Smooth muscle cell (in vitro differentiated cells): Measurements from ENCODE around the gene IL36A. TPM values are rescaled to one million over a fixed set of nuclear protein-coding genes. Genes with fewer than 3 reads are reported as not detected.

Experiments used
- DNase-seq: peaks from one replicate; lab custom pipeline; 2025; ENCODE audit not compliant: unreplicated experiment; lab: John Stamatoyannopoulos, UW
- H2AFZ ChIP-seq: fragments of 200-600 bp; sonication (generic); 2 replicates; pipeline ENCODE4 v1.6.0; 2016; ENCODE audit warnings: antibody characterized with exemption, low read depth, mild to moderate bottlenecking
- H3F3A ChIP-seq: fragments of 200-600 bp; sonication (generic); 2 replicates; pipeline ENCODE4 v1.6.0; 2017; ENCODE audit warnings: antibody characterized with exemption, low read depth
- H3K27ac ChIP-seq: fragments of 200-600 bp; sonication (generic); 2 replicates; pipeline ENCODE4 v1.5.1; 2016; ENCODE audit warnings: low read depth, mild to moderate bottlenecking
- H3K27me3 ChIP-seq: fragments of 200-600 bp; sonication (generic); 2 replicates; pipeline ENCODE4 v1.6.1; 2016; ENCODE audit warnings: low read depth, mild to moderate bottlenecking
- H3K36me3 ChIP-seq: fragments of 200-600 bp; sonication (generic); 2 replicates; pipeline ENCODE4 v1.5.1; 2016; ENCODE audit warnings: low read depth
- H3K4me1 ChIP-seq: fragments of 200-600 bp; sonication (generic); 2 replicates; pipeline ENCODE4 v1.5.1; 2016; ENCODE audit warnings: low read depth
- H3K4me2 ChIP-seq: fragments of 200-600 bp; sonication (generic); 2 replicates; pipeline ENCODE4 v1.6.0; 2016; ENCODE audit warnings: mild to moderate bottlenecking
- H3K4me3 ChIP-seq: fragments of 200-600 bp; sonication (generic); 2 replicates; pipeline ENCODE4 v1.5.1; 2016; ENCODE audit warnings: mild to moderate bottlenecking
- H3K79me2 ChIP-seq: fragments of 200-600 bp; sonication (generic); 2 replicates; pipeline ENCODE4 v1.6.0; 2016; ENCODE audit warnings: low read depth, mild to moderate bottlenecking
- H3K9ac ChIP-seq: fragments of 200-600 bp; sonication (generic); 2 replicates; pipeline ENCODE4 v1.6.0; 2016; ENCODE audit warnings: low read depth
- H3K9me3 ChIP-seq: fragments of 200-600 bp; sonication (generic); replicated peaks from 2 replicates; pipeline ENCODE4 v1.5.1; 2016; ENCODE audit warnings: low read depth
- H4K20me1 ChIP-seq: fragments of 200-600 bp; sonication (generic); 2 replicates; pipeline ENCODE4 v1.6.0; 2016; ENCODE audit warnings: low read depth
- WGBS: methylation state at CpG from one replicate; pipeline ENCODE4 v1.1.7; 2016; ENCODE audit warnings: low lambda C conversion rate; 5-methylcytosine and 5-hydroxymethylcytosine counted together
- polyA plus RNA-seq: library from polyadenylated mRNA; unstranded; fragments of >200 nt; fragmentation: Nextera tagmentation; extraction: Ambion mirVana; gene quantifications from 2 replicates; pipeline ENCODE4 v1.2.1, GENCODE V29; 2016
- total RNA-seq: library from RNA; depleted of rRNA; stranded (reverse); fragments of >200 nt; gene quantifications from 2 replicates; pipeline ENCODE4 v1.2.3, GENCODE V29; 2014
- TF ChIP-seq, protein P1 (sequence below): fragments of 200-600 bp; sonication (generic); IDR thresholded peaks from 2 replicates; pipeline ENCODE4 v1.5.1; 2017; ENCODE audit warnings: borderline replicate concordance, mild to moderate bottlenecking, antibody characterized with exemption; ENCODE audit not compliant: insufficient read depth, poor library complexity, severe bottlenecking

The IL36A gene
- total and polyA plus RNA-seq, 2 experiments from 2014 or later = not detected

GRCh38 chr2:113012436-113013335 is 7.4 kb downstream of the IL36A start:
- WGBS = 72% methylated on average over 8 of the region's 8 CpGs
- no peaks in the 10 kb centered on the region for H4K20me1 ChIP-seq
- peaks cover 6% of the 10 kb centered on the region for H3K27me3 ChIP-seq
- no peak for DNase-seq
- no peak overlapping the region for H3K9ac ChIP-seq
- no peaks in the 10 kb centered on the region for H3F3A ChIP-seq
- no peak overlapping the region for H2AFZ ChIP-seq
- H3K27ac ChIP-seq = no peak overlapping the region
- H3K36me3 ChIP-seq = no peaks in the 10 kb centered on the region
- H3K4me3 ChIP-seq = no peak overlapping the region
- no peaks in the 10 kb centered on the region for H3K9me3 ChIP-seq
- H3K4me2 ChIP-seq = no peak overlapping the region
- TF ChIP-seq, protein P1, sequence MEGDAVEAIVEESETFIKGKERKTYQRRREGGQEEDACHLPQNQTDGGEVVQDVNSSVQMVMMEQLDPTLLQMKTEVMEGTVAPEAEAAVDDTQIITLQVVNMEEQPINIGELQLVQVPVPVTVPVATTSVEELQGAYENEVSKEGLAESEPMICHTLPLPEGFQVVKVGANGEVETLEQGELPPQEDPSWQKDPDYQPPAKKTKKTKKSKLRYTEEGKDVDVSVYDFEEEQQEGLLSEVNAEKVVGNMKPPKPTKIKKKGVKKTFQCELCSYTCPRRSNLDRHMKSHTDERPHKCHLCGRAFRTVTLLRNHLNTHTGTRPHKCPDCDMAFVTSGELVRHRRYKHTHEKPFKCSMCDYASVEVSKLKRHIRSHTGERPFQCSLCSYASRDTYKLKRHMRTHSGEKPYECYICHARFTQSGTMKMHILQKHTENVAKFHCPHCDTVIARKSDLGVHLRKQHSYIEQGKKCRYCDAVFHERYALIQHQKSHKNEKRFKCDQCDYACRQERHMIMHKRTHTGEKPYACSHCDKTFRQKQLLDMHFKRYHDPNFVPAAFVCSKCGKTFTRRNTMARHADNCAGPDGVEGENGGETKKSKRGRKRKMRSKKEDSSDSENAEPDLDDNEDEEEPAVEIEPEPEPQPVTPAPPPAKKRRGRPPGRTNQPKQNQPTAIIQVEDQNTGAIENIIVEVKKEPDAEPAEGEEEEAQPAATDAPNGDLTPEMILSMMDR = no peak
- H3K79me2 ChIP-seq = no peaks in the 10 kb centered on the region
- H3K4me1 ChIP-seq = no peaks in the 10 kb centered on the region

GRCh38 chr2:113013336-113013661 is 8.0 kb downstream of the IL36A start:
- Histone ChIP-seq H3K27me3 (peaks cover 6% of the 10 kb centered on the region), H3K27ac (no peak overlapping the region), H3K4me1 (no peaks in the 10 kb centered on the region), H4K20me1 (no peaks in the 10 kb centered on the region), H3K9me3 (no peaks in the 10 kb centered on the region), H3K4me3 (no peak overlapping the region), H3F3A (no peaks in the 10 kb centered on the region), H3K4me2 (no peak overlapping the region), H3K36me3 (no peaks in the 10 kb centered on the region), H3K79me2 (no peaks in the 10 kb centered on the region), H3K9ac (no peak overlapping the region), H2AFZ (no peak overlapping the region)
- TF ChIP-seq, protein P1 = no peak
- 79% methylated on average over 3 of the region's 3 CpGs for WGBS
- no peak for DNase-seq

GRCh38 chr2:113014067-113014466 is 8.8 kb downstream of the IL36A start:
- no peaks in the 10 kb centered on the region for H3K4me1 ChIP-seq
- H3F3A ChIP-seq = no peaks in the 10 kb centered on the region
- 95% methylated on average over 2 of the region's 2 CpGs for WGBS
- no peak overlapping the region for H3K4me3 ChIP-seq
- H3K27ac ChIP-seq = no peak overlapping the region
- TF ChIP-seq, protein P1 = no peak
- H3K36me3 ChIP-seq = no peaks in the 10 kb centered on the region
- H3K9ac ChIP-seq = no peak overlapping the region
- no peak for DNase-seq
- H4K20me1 ChIP-seq = no peaks in the 10 kb centered on the region
- H3K4me2 ChIP-seq = no peak overlapping the region
- H3K9me3 ChIP-seq = no peaks in the 10 kb centered on the region
- peaks cover 6% of the 10 kb centered on the region for H3K27me3 ChIP-seq
- no peaks in the 10 kb centered on the region for H3K79me2 ChIP-seq
- H2AFZ ChIP-seq = no peak overlapping the region

GRCh38 chr2:113015042-113015441 is 9.8 kb downstream of the IL36A start:
- no peak overlapping the region for H3K4me2 ChIP-seq
- DNase-seq = no peak
- no peak overlapping the region for H3K9ac ChIP-seq
- TF ChIP-seq, protein P1 = no peak
- H3F3A ChIP-seq = no peaks in the 10 kb centered on the region
- H3K36me3 ChIP-seq = no peaks in the 10 kb centered on the region
- no peaks in the 10 kb centered on the region for H4K20me1 ChIP-seq
- H3K4me1 ChIP-seq = no peaks in the 10 kb centered on the region
- H3K79me2 ChIP-seq = no peaks in the 10 kb centered on the region
- H2AFZ ChIP-seq = no peak overlapping the region
- no peak overlapping the region for H3K4me3 ChIP-seq
- H3K27ac ChIP-seq = no peak overlapping the region
- H3K9me3 ChIP-seq = no peaks in the 10 kb centered on the region
- H3K27me3 ChIP-seq = peaks cover 6% of the 10 kb centered on the region
- 67% methylated on average over 1 of the region's 1 CpG for WGBS
